HG02884 (cell line): Measurements from ENCODE around the gene DOCK2.

Experiments
- ATAC-seq: cut with Tn5 transposase; IDR thresholded peaks from one replicate; pipeline ENCODE4 v1.9.1; 2021; ENCODE audit warnings: mild to moderate bottlenecking, moderate library complexity; ENCODE audit not compliant: unreplicated experiment

DOCK2 gene

GRCh38 chr5:170109059-170110031 is 472.3 kb downstream of the DOCK2 start:
- no peak for ATAC-seq

GRCh38 chr5:170110403-170111087 is 473.5 kb downstream of the DOCK2 start:
- ATAC-seq, result no peak

- no peak for ATAC-seq
These were observed 474.2 kb downstream of the DOCK2 start for GRCh38 chr5:170111088-170111785.

GRCh38 chr5:170112876-170113521 is 475.9 kb downstream of the DOCK2 start:
- ATAC-seq, result no peak

GRCh38 chr5:170113522-170113900 is 476.4 kb downstream of the DOCK2 start:
- ATAC-seq, result no peak

- ATAC-seq, result no peak
These were observed 477.2 kb downstream of the DOCK2 start for GRCh38 chr5:170114271-170114670.

GRCh38 chr5:170115925-170116324 is 478.9 kb downstream of the DOCK2 start:
- no peak for ATAC-seq

- ATAC-seq, result no peak
These were observed 480.7 kb downstream of the DOCK2 start for GRCh38 chr5:170117736-170118135.

- ATAC-seq, result no peak
These were observed 483.5 kb downstream of the DOCK2 start for GRCh38 chr5:170120576-170120975.

- no peak for ATAC-seq
These were observed 484.2 kb downstream of the DOCK2 start for GRCh38 chr5:170121321-170121720.

- ATAC-seq, result no peak
These were observed 489.0 kb downstream of the DOCK2 start for GRCh38 chr5:170126061-170126460.

- no peak for ATAC-seq
These were observed 489.6 kb downstream of the DOCK2 start for GRCh38 chr5:170126626-170127025.

GRCh38 chr5:170131235-170131634 is 494.2 kb downstream of the DOCK2 start:
- no peak for ATAC-seq

GRCh38 chr5:170132269-170132975 is 495.3 kb downstream of the DOCK2 start:
- no peak for ATAC-seq
